H1 (cell line): Measurements from ENCODE around the gene ASMTL. TPM values are rescaled to one million over a fixed set of nuclear protein-coding genes. Genes with fewer than 3 reads are reported as not detected.

Source experiments
- CTCF ChIA-PET: fragments of 300-600 bp; sonication (Branson Sonifier 250); formaldehyde crosslinking; loops from one replicate; lab custom pipeline; 2021; ENCODE audit not compliant: partially characterized antibody; lab: Charles Lee
- POLR2A ChIA-PET: fragments of 300-600 bp; sonication (Branson Sonifier 250); formaldehyde crosslinking; loops from one replicate; lab custom pipeline; 2021; ENCODE audit warnings: inconsistent platforms; ENCODE audit not compliant: partially characterized antibody; lab: Charles Lee
- DNase-seq, 2 experiments: peaks; one replicate each; pipeline versions ENCODE4 v3.0.0 to v3.0.0-alpha.2; 2010 to 2022; ENCODE audit warnings: low spot score in 2 of 2, low read depth in 1 of 2, mixed read lengths in 1 of 2
- FAIRE-seq: peaks from 2 replicates; lab custom pipeline; 2011; peaks lifted over from hg19 to GRCh38; lab: Jason Lieb, UNC
- H2AFZ ChIP-seq: 2 replicates; pipeline ENCODE4 v1.8.1; 2012; ENCODE audit warnings: low read length, inconsistent platforms
- H2AK5ac ChIP-seq: 2 replicates; pipeline ENCODE4 v1.6.1; 2013; ENCODE audit warnings: low read depth, low read length
- H2BK120ac ChIP-seq: replicated peaks from 2 replicates; pipeline ENCODE3; 2013; ENCODE audit warnings: low read depth, low read length, inconsistent platforms
- H2BK12ac ChIP-seq: 2 replicates; pipeline ENCODE4 v1.6.1; 2013; ENCODE audit warnings: low read depth, low read length
- H2BK15ac ChIP-seq: 2 replicates; pipeline ENCODE4 v1.6.1; 2013; ENCODE audit warnings: low read length
- H2BK20ac ChIP-seq: 2 replicates; pipeline ENCODE4 v1.6.1; 2013; ENCODE audit warnings: low read length
- H2BK5ac ChIP-seq: 2 replicates; pipeline ENCODE4 v1.6.1; 2013; ENCODE audit warnings: low read depth, low read length
- H3K14ac ChIP-seq: 2 replicates; pipeline ENCODE4 v1.6.1; 2013; ENCODE audit warnings: inconsistent platforms; ENCODE audit not compliant: insufficient read length
- H3K18ac ChIP-seq: 2 replicates; pipeline ENCODE4 v1.6.1; 2013; ENCODE audit warnings: low read length; ENCODE audit errors: extremely low read depth
- H3K23ac ChIP-seq: 2 replicates; pipeline ENCODE4 v1.6.1; 2013; ENCODE audit warnings: inconsistent platforms; ENCODE audit not compliant: insufficient read length
- H3K23me2 ChIP-seq: 2 replicates; pipeline ENCODE4 v1.6.1; 2013; ENCODE audit warnings: low read depth, low read length
- H3K27ac ChIP-seq: 2 replicates; pipeline ENCODE4 v1.6.1; 2011; ENCODE audit warnings: low read depth, low read length, inconsistent platforms
- H3K27me3 ChIP-seq, 4 experiments: replicated peaks in 1 of 4; 1 replicate in 1 of 4; 2 replicates in 3 of 4; pipeline versions ENCODE4 v1.6.1 to v1.8.1; 2011 to 2013; ENCODE audit warnings: low read length in 3 of 4, mild to moderate bottlenecking in 3 of 4, inconsistent platforms in 2 of 4, mixed read lengths in 2 of 4, moderate library complexity in 1 of 4; ENCODE audit not compliant: control insufficient read depth in 3 of 4, insufficient read depth in 3 of 4; ENCODE audit errors: extremely low read depth in 1 of 4
- H3K36me3 ChIP-seq, 4 experiments: 2 replicates each; pipeline versions ENCODE4 v1.6.1 to v1.8.1; 2011 to 2013; ENCODE audit warnings: mild to moderate bottlenecking in 4 of 4, low read length in 3 of 4, moderate library complexity in 2 of 4, control low read depth in 1 of 4, inconsistent platforms in 1 of 4; ENCODE audit not compliant: insufficient read depth in 4 of 4, control insufficient read depth in 2 of 4
- H3K4ac ChIP-seq: replicated peaks from 2 replicates; pipeline ENCODE3; 2013; ENCODE audit warnings: low read length, low read depth, mixed read lengths, inconsistent platforms; ENCODE audit not compliant: insufficient read length
- H3K4me1 ChIP-seq, 4 experiments: replicated peaks in 1 of 4; 1 replicate in 1 of 4; 2 replicates in 3 of 4; pipeline versions ENCODE4 v1.6.1 to v1.8.1; 2011 to 2013; ENCODE audit warnings: low read length in 3 of 4, inconsistent platforms in 2 of 4, mixed read lengths in 1 of 4; ENCODE audit not compliant: insufficient read depth in 4 of 4, control insufficient read depth in 3 of 4
- H3K4me2 ChIP-seq, 2 experiments: 2 replicates each; pipeline versions ENCODE4 v1.6.1 to v1.8.1; 2011 to 2013; ENCODE audit warnings: low read depth in 2 of 2, low read length in 2 of 2, control low read depth in 1 of 2, inconsistent platforms in 1 of 2, mild to moderate bottlenecking in 1 of 2; ENCODE audit not compliant: insufficient read depth in 1 of 2
- H3K4me3 ChIP-seq, 4 experiments: fragments of 200-600, 300-600 bp in 1 of 4; sonication (generic), shearing (Covaris generic), sonication (Bioruptor Twin) in 1 of 4; 2 replicates each; pipeline versions ENCODE4 v1.5.1 to v1.8.1; 2011 to 2016; ENCODE audit warnings: low read length in 4 of 4, low read depth in 3 of 4, control low read depth in 2 of 4, inconsistent platforms in 2 of 4, mild to moderate bottlenecking in 2 of 4, mixed read lengths in 1 of 4, moderate library complexity in 1 of 4; ENCODE audit not compliant: insufficient read depth in 2 of 4; ENCODE audit errors: extremely low read depth in 1 of 4
- H3K56ac ChIP-seq: replicated peaks from 2 replicates; pipeline ENCODE3; 2013; ENCODE audit warnings: low read depth, mild to moderate bottlenecking, mixed read lengths, low read length, inconsistent platforms; ENCODE audit not compliant: insufficient read length
- H3K79me1 ChIP-seq: 2 replicates; pipeline ENCODE4 v1.6.1; 2013; ENCODE audit warnings: low read depth, low read length, control low read depth
- H3K79me2 ChIP-seq, 2 experiments: 2 replicates each; pipeline versions ENCODE4 v1.6.1 to v1.8.1; 2012 to 2013; ENCODE audit warnings: low read length in 2 of 2, mild to moderate bottlenecking in 2 of 2, inconsistent platforms in 1 of 2; ENCODE audit not compliant: insufficient read depth in 2 of 2, control insufficient read depth in 1 of 2
- H3K9ac ChIP-seq, 4 experiments: replicated peaks in 1 of 4; 1 replicate in 1 of 4; 2 replicates in 3 of 4; pipeline versions ENCODE4 v1.6.1 to v1.8.1; 2011 to 2013; ENCODE audit warnings: low read depth in 3 of 4, low read length in 3 of 4, control low read depth in 2 of 4, mild to moderate bottlenecking in 2 of 4, moderate library complexity in 2 of 4, inconsistent platforms in 1 of 4; ENCODE audit errors: extremely low read depth in 1 of 4
- H3K9me3 ChIP-seq, 2 experiments: 2 replicates each; pipeline versions ENCODE4 v1.6.1 to v1.8.1; 2012 to 2013; ENCODE audit warnings: mild to moderate bottlenecking in 2 of 2, moderate library complexity in 2 of 2, control low read depth in 1 of 2, inconsistent platforms in 1 of 2, low read depth in 1 of 2, low read length in 1 of 2, mixed read lengths in 1 of 2; ENCODE audit not compliant: insufficient read depth in 2 of 2
- H4K20me1 ChIP-seq, 2 experiments: replicated peaks in 1 of 2; 2 replicates each; pipeline versions ENCODE3 to v1.8.1; 2011 to 2013; ENCODE audit warnings: inconsistent platforms in 2 of 2, low read length in 2 of 2, mild to moderate bottlenecking in 1 of 2; ENCODE audit not compliant: insufficient read depth in 2 of 2, control insufficient read depth in 1 of 2
- H4K5ac ChIP-seq: 2 replicates; pipeline ENCODE4 v1.6.1; 2013; ENCODE audit warnings: low read length, low read depth, mixed read lengths, inconsistent platforms; ENCODE audit not compliant: insufficient read length
- H4K8ac ChIP-seq: 2 replicates; pipeline ENCODE4 v1.8.0; 2013; ENCODE audit warnings: mild to moderate bottlenecking, moderate library complexity, low read length, inconsistent platforms; ENCODE audit not compliant: insufficient read depth; ENCODE audit errors: extremely low read depth
- H4K91ac ChIP-seq: replicated peaks from 2 replicates; pipeline ENCODE3; 2013; ENCODE audit warnings: low read length, mixed read lengths, inconsistent platforms; ENCODE audit not compliant: insufficient read length
- CEBPB ChIP-seq: IDR thresholded peaks from 2 replicates; pipeline ENCODE4 v1.6.1; 2012; ENCODE audit warnings: low read depth, low read length
- NANOG ChIP-seq: IDR thresholded peaks from 2 replicates; pipeline ENCODE4 v1.6.1; 2011; ENCODE audit warnings: low read length, low read depth, mild to moderate bottlenecking, inconsistent platforms; ENCODE audit not compliant: insufficient read depth, poor library complexity, severe bottlenecking
- WGBS, 2 experiments: shearing (Covaris generic) in 1 of 2; methylation state at CpG; one replicate each; pipeline versions ENCODE4 v1.1.6 to v1.1.7; 2013 to 2015; ENCODE audit warnings: low lambda C conversion rate in 2 of 2, mixed read lengths in 2 of 2, inconsistent platforms in 1 of 2, low coverage in 1 of 2, missing lambda C conversion rate in 1 of 2; ENCODE audit not compliant: insufficient replicate concordance in 2 of 2, insufficient coverage in 1 of 2, insufficient read length in 1 of 2; ENCODE audit errors: extremely low coverage in 1 of 2, missing lambda C conversion rate in 1 of 2; 5-methylcytosine and 5-hydroxymethylcytosine counted together
- polyA plus RNA-seq, 7 experiments: library from polyadenylated mRNA; depleted of rRNA in 3 of 7; stranded (reverse) in 5 of 7; unstranded in 2 of 7; fragments of >200 nt in 5 of 7; fragments of 200-250 nt in 2 of 7; gene quantifications; 1 replicate in 5 of 7; 2 replicates in 1 of 7; 4 replicates in 1 of 7; pipeline versions ENCODE4 v1.2.1 to v1.2.3, GENCODE V29; 2011 to 2013; ENCODE audit warnings: missing spikeins in 2 of 7, mixed read lengths in 2 of 7
- total RNA-seq: library from RNA; stranded (reverse); fragmentation: NEBNext Ultra II Directional; extraction: Animal tissue kit (Norgen Biotek cat#: 25700); gene quantifications from 2 replicates; pipeline ENCODE4 v1.2.1, GENCODE V29; 2021

ASMTL gene
- total and polyA plus RNA-seq, 2 of the 8 experiments (the other 6 are each of a cell fraction or from before 2014, with no cell fraction given), result 75.6 to 81.4 TPM

- Histone ChIP-seq H3K23ac (no peak overlapping the region), H3K4me2 (peak overlapping the region in 1 of 2 experiments; percentile 53; a peak in 1 of 4 replicates), H3K79me1 (no peaks in the 10 kb centered on the region), H3K9ac (no peak overlapping the region), H3K36me3 (peaks cover 0 to 9% (median 4%) of the 10 kb centered on the region in 4 experiments; a peak in 2 of 8 replicates), H3K9me3 (peaks cover 5 to 6% of the 10 kb centered on the region in 2 experiments; a peak in 3 of 4 replicates), H3K4me1 (peaks cover 2 to 6% (median 5%) of the 10 kb centered on the region in 4 experiments; a peak in 5 of 7 replicates), H4K91ac (peak overlapping the region; percentile 83), H3K18ac (peak overlapping the region; percentile 17), H2BK120ac (peak overlapping the region; percentile 85), H3K56ac (no peak overlapping the region), H3K79me2 (no peaks in the 10 kb centered on the region), H3K27me3 (no peaks in the 10 kb centered on the region; a peak in 1 of 7 replicates), H3K4me3 (no peak overlapping the region), H4K5ac (peak overlapping the region; percentile 2), H3K23me2 (no peaks in the 10 kb centered on the region), H3K14ac (no peak overlapping the region), H4K20me1 (no peaks in the 10 kb centered on the region), H3K27ac (no peak overlapping the region; the same call in 1 of the 2 replicates), H4K8ac (no peak overlapping the region; the same call in 1 of the 2 replicates), H2AK5ac (no peak overlapping the region)
- CTCF ChIA-PET, result no interaction called here
- FAIRE-seq (no peak), DNase-seq (peak in 1 of 2 experiments; percentile 67)
- WGBS, 2 experiments, result 17 to 100% methylated on average over 1 to 5 of the region's 11 CpGs
- POLR2A ChIA-PET, result no interaction called here
- TF ChIP-seq NANOG (peak; percentile 3), CEBPB (no peak)
- TF ChIP-seq, all 59 proteins: peak for 1
- Histone ChIP-seq H2BK12ac (peak overlapping the region; percentile 70; the same call in 1 of the 2 replicates), H2BK5ac (peak overlapping the region; percentile 87; the same call in 1 of the 2 replicates), H2AFZ (no peak overlapping the region), H3K4ac (no peak overlapping the region), H2BK15ac (no peak overlapping the region), H2BK20ac (peak overlapping the region; percentile 80; the same call in 1 of the 2 replicates)
Observed at GRCh38 chrX:1355131-1356046, 97.3 kb downstream of the ASMTL start.
